Left renal pelvis (tissue), 4 donors: ENCODE data around the gene FBLN1. TPM values are rescaled to one million over a fixed set of nuclear protein-coding genes. Genes with fewer than 3 reads are reported as not detected.
"Not testable (repeated sequence)": the region's sequence is repeated elsewhere in the genome, so short reads cannot be mapped to it uniquely, and the experiment has no call there.

ENCODE experiments used
- DNase-seq, 4 donors: peaks; one replicate each; pipeline ENCODE4 v3.0.0-alpha.2; 2013; ENCODE audit warnings: low read depth in 4 of 4, low spot score in 3 of 4
- polyA plus RNA-seq, 4 donors: library from polyadenylated mRNA; unstranded; fragments of 120-200 nt; gene quantifications; one replicate each; pipeline ENCODE4 v1.2.1, GENCODE V29; 2013; ENCODE audit not compliant: insufficient read length in 4 of 4

FBLN1 gene
- polyA plus RNA-seq, 4 donors = 135 to 572 (median 169) TPM

DNA sequence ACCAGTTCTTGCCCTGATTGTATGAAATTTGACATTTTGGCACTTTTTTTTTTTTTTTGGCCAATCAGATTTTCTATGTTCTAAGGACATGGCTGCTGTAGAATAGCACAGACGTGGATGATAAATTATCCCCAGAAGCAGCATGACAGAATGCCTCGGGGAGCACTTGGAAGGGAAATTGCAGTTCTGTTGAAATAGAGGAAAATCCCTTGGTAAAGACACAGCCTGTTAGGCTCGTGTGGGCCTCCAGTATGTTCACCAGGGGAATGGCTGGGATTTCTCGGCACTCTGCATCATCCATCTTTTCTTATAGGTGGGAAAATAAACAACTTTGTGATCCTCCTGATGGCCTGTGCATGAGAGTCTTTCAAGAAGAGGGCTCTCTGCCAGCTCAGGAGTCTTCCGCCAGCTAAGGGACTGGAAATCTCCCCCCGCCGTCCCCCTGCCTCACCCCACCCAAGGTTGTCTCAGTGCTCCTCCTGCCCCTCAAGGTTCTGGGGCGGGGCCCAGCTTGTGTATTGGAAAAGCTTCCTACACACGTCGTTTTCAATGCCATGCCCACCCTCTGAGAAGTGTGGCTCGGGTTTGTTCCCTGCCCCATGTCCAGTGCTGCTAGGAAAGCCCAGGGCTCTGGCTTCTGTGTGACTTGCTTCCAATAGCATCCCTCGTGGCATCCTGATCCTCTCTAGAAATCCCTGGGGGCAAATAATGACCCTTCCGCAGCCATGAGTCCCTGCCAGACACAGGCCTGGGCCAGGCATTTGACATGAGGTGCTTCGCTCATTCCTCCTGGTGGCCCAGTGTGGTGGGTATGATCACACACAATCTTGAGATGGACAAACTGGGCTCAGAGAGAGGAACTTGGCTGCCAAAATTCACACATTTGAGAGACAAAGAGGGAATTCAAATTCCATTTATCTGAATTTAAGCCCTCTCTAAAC, 98.4 kb downstream of the FBLN1 start:
- no peak for DNase-seq

- DNase-seq = no peak
Observed at GRCh38 chr22:45602004-45602733, 99.5 kb downstream of the FBLN1 start.

DNA sequence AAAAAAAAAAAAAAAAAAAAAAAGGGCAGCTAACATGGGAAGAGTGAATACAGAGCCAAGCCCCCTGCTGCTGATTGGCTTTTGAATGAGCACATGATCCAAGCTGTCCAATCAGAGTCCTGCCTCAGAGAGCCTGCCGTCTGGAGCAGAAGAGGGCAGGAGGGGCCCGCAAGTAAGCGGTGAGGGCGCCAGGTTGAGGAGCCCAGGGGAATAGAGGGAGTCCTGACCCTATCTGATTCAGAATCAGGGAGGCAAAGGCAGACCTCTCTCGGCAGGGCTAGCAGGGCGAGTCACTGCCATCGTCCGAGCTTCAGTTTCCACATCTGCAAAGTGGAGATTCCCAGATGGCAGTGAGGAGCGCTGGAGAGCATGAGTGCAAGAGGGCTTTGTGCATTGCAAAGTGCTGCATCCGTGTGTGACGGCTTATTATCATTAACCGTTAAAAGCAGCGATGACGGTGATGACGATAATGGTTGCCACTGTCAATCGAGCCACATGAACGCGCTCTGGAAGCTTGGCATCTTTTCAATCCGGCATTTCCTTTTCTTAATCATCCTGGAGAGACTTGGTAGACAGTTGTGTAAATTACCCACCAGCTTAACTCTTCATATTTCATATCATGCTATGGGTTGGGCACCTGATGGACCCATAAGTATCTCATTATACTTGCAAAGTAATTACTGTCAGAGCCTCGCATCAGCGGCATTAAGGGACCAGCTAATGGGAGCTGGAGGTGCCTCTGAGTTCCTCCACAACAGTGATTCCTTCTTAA, 100.3 kb downstream of the FBLN1 start:
- no peak for DNase-seq

DNA sequence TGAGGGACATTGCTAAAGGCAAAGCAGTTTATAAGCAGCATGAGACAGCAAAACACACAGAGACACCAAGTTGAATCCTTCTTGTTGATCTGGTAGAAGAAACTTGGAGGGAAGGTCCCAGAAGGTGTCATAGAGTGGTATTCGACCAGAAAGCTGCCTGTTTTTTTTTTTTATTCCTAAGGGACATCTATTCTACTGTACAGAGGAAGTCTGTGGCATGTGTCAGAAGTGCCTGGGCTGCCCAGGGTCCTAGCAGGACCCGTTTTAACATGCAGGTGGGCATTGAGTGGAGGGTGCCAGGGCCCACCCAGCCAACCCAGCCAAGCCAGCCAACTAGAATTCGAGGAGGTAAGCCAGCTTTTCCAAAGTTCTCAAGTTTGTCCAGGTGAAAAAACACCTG, 100.9 kb downstream of the FBLN1 start:
- no peak for DNase-seq

DNA sequence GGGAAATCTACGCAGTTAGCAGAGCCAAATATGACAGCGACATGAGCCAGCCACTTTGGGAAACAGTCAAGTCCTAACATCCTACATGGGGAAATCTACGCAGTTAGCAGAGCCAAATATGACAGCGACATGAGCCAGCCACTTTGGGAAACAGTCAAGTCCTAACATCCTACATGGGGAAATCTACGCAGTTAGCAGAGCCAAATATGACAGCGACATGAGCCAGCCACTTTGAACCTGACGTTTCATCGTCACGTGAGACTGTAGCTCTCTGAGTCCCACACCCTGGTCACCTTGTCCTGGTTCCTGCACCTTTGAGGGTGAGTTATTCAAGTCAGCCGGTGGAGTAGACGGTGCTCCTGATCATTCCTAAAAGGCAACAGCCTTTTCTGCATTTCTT, 105.4 kb downstream of the FBLN1 start:
- not testable (repeated sequence) for DNase-seq

GRCh38 chr22:45608763-45609180, 106.1 kb downstream of the FBLN1 start:
- DNase-seq = no peak

GRCh38 chr22:45612451-45612901, 109.8 kb downstream of the FBLN1 start:
- DNase-seq = no peak

DNA sequence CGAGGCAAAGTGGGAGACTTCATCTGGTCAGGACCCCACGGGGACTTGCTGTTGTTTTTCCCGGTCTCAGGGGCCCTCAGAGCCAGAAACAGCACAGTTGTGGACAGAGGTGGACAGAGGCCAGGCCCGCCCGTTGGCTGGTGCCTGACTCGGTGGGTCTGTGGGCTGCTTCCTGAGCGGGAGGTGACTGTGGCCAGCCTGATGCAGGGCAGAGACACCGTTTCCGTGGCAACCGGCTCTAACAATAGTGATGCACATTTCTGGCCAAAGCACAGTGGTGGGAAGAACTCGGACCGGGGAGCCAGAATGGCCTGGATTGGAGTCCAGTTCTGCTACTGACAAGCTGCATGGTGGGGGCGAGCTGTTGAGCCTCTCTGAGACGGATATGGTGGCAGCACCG, 110.3 kb downstream of the FBLN1 start:
- DNase-seq = no peak

GRCh38 chr22:45615364-45615763, 112.7 kb downstream of the FBLN1 start:
- DNase-seq = no peak

- no peak for DNase-seq
Observed at GRCh38 chr22:45616432-45616831, 113.7 kb downstream of the FBLN1 start.

GRCh38 chr22:45617948-45618347, 115.3 kb downstream of the FBLN1 start:
- no peak for DNase-seq

GRCh38 chr22:45620706-45621105, 118.0 kb downstream of the FBLN1 start:
- DNase-seq = no peak

DNA sequence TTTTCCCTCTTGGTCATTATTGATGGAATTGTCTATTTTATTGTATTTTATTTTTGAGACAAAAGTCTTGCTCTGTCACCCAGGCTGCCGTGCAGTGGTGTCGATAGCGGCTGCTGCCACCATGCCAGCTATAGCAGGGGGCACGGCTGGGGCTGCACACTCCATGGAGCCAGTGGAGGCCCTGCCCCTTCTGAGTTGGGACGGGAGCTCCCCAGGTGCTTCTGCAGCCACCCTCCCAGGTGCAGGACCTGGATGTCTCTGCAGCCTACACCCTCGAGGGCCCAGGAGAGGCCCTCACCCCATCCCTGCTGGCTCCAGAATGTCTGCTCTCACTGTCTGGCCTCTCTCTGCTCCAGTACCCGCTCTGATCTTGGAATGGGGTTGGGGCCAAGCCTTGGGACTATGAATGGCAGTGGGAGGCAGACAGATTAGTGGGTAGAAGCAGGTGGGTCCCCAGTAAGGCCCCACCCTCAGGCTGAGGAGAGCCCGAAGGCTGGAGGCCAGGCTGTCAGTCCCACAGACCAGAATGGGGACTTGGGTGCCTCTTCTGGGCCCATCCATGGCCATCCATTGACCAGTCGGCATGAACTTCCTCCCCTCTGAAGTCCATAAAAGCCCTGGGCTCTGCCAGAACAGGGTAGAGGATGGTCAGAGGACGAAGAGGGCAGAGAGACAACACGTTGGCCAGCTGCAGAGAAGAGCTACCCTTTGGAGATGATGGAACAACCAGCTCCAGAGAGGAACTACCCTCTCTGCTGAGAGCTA, 119.3 kb downstream of the FBLN1 start:
- DNase-seq = no peak

DNA sequence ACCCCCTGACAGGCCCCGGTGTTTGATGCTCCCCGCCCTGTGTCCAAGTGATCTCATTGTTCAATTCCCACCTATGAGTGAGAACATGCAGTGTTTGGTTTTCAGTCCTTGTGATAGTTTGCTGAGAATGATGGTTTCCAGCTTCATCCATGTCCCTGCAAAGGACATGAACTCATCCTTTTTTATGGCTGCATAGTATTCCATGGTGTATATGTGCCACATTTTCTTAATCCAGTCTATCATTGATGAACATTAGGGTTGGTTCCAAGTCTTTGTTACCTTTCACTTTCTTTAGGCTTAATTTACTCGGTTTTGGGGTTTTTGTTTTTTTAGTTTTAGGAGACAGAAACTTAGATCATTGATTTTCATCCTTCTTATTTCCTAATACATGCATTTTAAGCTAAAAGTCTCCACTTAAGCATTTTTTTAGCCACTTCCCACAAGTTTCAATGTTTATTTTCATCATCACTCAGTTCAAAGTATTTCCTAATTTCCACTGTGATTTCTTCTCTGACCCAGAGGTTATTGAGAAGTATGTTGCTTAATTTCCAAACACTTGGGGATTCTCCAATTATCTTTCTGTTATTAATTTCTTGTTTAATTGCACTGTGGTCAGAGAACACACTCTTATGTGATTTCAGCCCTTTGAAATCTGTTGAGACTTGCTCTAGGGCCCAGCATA, 120.9 kb downstream of the FBLN1 start:
- not testable (repeated sequence) for DNase-seq

DNA sequence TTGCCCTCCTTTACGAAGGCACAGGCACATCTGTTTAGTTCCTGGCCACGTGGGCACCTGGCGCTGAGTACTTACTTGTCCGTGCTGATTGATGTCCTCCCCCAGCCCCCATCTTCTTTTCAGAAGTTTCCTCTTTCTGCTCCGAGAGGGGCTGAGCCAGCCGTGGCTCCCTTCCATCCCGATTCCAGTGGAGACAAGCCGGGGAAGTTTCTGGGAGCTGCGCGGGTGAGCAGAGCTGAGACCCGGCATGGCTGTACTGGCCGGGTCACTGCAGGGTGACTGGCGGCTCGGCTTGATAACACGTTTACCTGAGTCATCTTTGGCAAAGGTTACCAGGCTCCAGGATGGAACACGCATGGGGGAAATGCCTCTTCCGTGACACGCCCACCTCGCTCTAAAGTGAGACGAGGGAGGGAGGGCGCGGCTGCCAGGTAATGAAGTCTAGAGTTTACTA, 123.5 kb downstream of the FBLN1 start:
- no peak for DNase-seq

DNA sequence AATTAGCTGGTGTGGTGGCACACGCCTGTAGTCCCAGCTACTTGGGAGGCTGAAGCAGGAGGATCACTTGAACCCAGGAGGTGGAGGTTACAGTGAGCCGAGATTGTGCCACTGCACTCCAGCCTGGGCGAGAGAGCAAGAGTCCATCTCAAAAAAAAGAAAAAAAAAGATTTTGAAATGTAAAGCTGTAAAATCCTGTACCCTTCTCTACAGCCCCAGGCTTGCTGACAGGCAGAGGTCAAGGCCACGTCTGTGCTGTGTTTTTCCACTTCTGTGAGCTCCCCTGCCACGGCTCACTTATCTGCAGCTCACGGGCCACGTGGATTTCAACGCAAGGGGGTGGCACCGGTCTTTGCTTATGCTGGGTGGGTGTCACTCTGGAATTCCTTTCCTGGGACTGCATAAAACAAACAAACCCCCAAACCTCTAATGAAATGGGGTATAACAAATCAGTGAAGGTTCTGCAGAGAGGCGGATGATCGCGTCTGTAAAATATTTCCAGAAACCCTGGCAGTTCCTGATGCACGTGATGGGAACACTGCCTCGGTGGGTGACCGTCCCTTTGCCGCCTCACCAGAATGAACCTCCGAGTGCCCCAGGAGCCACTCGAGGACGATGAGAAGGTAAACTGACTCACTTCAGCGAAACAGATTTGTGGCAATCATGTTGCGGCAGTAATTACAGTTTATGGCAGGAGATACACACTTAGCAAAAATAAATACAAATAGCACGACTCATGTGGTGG, 125.0 kb downstream of the FBLN1 start:
- DNase-seq = no peak

GRCh38 chr22:45628515-45628914, 125.8 kb downstream of the FBLN1 start:
- no peak for DNase-seq

- no peak for DNase-seq
Observed at GRCh38 chr22:45629469-45630089, 126.9 kb downstream of the FBLN1 start.
